AG04450 (cell line): Measurements from ENCODE around the gene MN1. TPM values are rescaled to one million over a fixed set of nuclear protein-coding genes. Genes with fewer than 3 reads are reported as not detected.

Experiments used
- CTCF ChIA-PET: fragments of 300-600, 350-600 bp; formaldehyde crosslinking; extraction: SDS; loops from one replicate; lab custom pipeline; 2022; ENCODE audit warnings: antibody characterized with exemption, inconsistent platforms; lab: Charles Lee
- POLR2A ChIA-PET: fragments of 350-600 bp; formaldehyde crosslinking; extraction: SDS; loops from one replicate; lab custom pipeline; 2021; ENCODE audit warnings: antibody characterized with exemption, inconsistent platforms; lab: Yijun Ruan, JAX
- DNase-seq: peaks from one replicate; pipeline ENCODE4 v3.0.0-alpha.2; 2011; ENCODE audit warnings: low read depth, low spot score
- H3K27ac ChIP-seq: one replicate; pipeline ENCODE4 v1.5.1; 2012; ENCODE audit warnings: low read depth, low read length, control low read depth
- H3K27me3 ChIP-seq: one replicate; pipeline ENCODE4 v1.6.0; 2012; ENCODE audit warnings: low read length; ENCODE audit not compliant: control insufficient read depth, insufficient read depth
- H3K4me3 ChIP-seq: 2 replicates; pipeline ENCODE4 v1.5.1; 2011; ENCODE audit warnings: mild to moderate bottlenecking, low read depth, low read length, control low read depth
- H3K9me3 ChIP-seq: 2 replicates; pipeline ENCODE4 v1.5.1; 2012; ENCODE audit warnings: low read length; ENCODE audit not compliant: control insufficient read depth, insufficient read depth
- polyA plus RNA-seq: library from polyadenylated mRNA; depleted of rRNA; stranded (reverse); fragments of >200 nt; gene quantifications from 2 replicates; pipeline ENCODE4 v1.2.3, GENCODE V29; 2011
- TF ChIP-seq, protein P1 (sequence below): IDR thresholded peaks from 2 replicates; pipeline ENCODE4 v1.5.1; 2011; ENCODE audit warnings: low read depth, low read length, control low read depth, inconsistent platforms

Gene MN1
- polyA plus RNA-seq, 1 experiment: 2.7 TPM

DNA sequence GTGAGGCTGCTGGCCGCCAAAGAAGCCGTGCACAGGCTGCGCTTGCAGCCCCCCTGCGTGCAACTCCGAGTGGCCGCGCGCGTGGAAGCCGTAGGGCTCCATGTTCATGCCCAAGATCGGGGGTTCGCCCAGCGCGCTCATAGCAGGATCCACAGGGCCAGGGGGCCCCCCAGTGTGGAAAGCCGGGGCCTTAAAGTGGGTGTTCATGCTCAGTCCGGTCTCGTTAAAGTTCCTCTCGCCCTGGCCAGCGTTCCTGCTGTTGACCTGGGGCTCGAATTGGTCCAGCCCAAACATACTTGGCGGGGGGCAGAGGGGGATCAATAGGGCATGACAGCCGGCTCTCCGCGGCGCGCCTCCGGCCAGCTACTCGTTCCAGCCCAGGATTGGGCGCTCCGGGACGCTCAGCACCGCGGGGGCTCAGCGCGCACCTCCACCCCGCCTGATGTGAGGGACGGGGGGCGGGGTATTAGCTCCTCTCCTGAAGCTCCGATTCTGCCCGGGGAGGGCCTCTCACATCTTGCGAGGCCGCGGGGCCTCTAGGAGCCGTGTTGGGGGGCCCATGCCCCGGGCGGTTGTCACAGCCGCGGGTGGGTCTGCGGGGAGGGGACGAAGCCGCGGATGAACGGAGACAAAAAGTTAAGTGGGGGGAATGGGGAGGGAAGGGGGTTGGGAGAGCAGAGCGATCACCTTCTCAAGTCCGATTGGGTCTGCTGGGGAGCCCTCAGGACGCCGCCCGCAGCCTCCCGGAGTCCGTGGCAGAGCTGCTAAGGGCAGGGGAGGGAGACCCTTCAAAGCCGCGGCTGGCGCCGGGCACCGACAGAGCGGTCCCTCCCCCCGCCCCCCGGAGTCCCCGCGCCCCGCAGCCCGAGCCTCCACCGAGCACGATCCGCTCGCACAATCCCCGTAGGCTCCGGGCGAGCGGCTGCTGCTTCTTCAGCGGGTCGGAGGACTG lies 1.0 kb downstream of the MN1 start:
- peaks cover 32% of the 10 kb centered on the region for H3K9me3 ChIP-seq
- H3K27ac ChIP-seq: no peak overlapping the region
- ChIA-PET CTCF (interaction anchor here (0.7 kb wide), 1 partner anchor 1046 kb away, joined by 8 read pairs; no protein-coding TSS in a partner anchor), POLR2A (no interaction called here)
- TF ChIP-seq, protein P1, sequence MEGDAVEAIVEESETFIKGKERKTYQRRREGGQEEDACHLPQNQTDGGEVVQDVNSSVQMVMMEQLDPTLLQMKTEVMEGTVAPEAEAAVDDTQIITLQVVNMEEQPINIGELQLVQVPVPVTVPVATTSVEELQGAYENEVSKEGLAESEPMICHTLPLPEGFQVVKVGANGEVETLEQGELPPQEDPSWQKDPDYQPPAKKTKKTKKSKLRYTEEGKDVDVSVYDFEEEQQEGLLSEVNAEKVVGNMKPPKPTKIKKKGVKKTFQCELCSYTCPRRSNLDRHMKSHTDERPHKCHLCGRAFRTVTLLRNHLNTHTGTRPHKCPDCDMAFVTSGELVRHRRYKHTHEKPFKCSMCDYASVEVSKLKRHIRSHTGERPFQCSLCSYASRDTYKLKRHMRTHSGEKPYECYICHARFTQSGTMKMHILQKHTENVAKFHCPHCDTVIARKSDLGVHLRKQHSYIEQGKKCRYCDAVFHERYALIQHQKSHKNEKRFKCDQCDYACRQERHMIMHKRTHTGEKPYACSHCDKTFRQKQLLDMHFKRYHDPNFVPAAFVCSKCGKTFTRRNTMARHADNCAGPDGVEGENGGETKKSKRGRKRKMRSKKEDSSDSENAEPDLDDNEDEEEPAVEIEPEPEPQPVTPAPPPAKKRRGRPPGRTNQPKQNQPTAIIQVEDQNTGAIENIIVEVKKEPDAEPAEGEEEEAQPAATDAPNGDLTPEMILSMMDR: no peak
- no peak for DNase-seq
- H3K4me3 ChIP-seq: peak overlapping the region; percentile 81
- H3K27me3 ChIP-seq: peaks cover 23% of the 10 kb centered on the region

DNA sequence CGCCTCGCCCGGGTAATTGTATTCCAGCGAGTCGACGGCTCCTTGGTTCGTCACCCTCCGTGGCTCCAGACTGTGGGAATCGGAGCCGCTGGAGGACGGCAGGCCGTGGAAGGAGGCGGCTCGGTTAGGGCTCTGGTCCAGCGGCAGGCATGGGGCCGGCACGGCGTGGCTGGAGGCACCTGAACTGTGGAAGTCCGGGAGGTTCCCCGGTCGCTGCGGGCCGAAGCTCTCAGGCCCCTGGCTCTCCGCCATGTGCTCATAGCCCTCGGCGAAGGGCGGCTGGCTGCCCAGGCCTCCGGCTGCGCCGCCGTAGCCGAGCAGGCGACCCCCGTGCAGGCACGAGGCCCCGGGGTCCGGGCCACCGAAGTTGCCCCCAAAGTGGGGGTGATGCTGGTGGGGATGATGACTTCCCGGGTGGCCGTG lies 1.7 kb downstream of the MN1 start:
- CTCF ChIA-PET: interaction anchor here (0.7 kb wide), 1 partner anchor 1045 kb away, joined by 8 read pairs; no protein-coding TSS in a partner anchor
- POLR2A ChIA-PET: no interaction called here
- no peak for DNase-seq

DNA sequence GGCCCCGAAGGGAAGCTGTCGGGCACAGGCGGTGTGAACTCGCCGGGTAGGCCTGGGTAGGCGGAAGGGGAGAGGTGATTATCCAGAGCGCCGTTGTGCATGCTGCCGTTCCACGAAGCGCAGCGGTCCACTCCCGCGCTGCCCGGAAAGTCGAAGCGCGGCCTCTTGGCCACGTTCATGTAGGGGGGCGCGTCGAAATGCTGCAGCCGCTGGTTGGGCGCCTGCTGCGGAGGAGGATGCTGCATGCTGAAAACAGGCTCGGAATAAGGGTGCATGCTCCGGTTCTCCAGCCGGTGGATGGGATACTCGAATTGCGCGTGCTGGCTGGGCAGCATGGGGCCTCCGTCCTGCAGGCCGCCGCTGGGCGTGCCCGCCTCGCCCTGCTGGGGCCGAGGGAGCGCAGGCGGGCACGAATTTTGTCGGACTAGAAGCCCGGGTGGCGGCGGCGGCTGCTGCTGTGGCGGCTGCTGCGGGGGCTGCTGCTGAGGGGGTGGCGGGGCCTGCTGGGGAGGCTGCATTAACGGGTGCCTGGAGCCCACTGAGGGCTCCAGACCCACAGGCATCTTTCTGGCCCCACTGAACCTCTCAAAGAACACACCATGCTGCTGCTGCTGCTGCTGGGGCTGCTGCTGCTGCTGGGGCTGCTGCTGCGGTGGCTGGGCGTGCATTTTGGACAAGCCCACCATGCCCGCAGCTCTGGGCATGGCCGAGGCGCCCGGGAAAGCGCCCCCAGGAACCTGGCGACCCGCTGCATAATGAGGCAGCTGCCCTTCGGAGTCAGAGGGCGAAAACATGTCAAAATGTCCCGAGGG lies 2.3 kb downstream of the MN1 start:
- no peak for DNase-seq
- no peak overlapping the region for H3K27ac ChIP-seq
- peaks cover 23% of the 10 kb centered on the region for H3K27me3 ChIP-seq
- H3K9me3 ChIP-seq: peaks cover 32% of the 10 kb centered on the region
- ChIA-PET CTCF (no interaction called here), POLR2A (no interaction called here)
- TF ChIP-seq, protein P1: no peak
- H3K4me3 ChIP-seq: peak overlapping the region; percentile 81

More for the DNA sequence above, 1.7 kb downstream of the MN1 start:
- Histone ChIP-seq H3K27me3 (peaks cover 23% of the 10 kb centered on the region), H3K27ac (no peak overlapping the region), H3K4me3 (peak overlapping the region; percentile 81), H3K9me3 (peaks cover 32% of the 10 kb centered on the region)
- TF ChIP-seq, protein P1: no peak

DNA sequence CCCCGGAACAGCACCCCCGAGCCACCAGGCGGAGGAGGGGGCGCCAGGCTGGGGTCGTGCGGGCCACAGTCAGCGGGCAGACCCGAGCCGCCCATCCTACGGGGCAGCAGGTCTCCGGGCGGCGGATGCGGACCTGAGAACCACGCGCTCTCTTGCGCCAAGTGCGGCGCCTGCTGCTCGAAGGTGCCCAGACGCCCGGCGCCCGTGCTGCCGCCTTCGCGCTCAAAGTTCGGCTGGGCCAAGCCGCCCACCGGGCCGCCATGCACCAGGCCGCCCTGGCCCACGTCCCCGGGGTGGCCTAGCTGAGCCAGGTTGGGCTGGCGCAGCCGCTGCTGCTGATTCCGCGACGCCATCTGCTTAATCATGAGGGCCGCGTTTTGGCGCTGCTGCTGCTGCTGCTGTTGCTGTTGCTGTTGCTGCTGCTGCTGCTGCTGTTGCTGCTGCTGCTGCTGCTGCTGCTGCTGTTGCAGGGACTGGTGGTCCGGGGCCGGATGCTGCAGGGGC lies 3.0 kb downstream of the MN1 start:
- TF ChIP-seq, protein P1: no peak
- H3K27ac ChIP-seq: no peak overlapping the region
- peaks cover 23% of the 10 kb centered on the region for H3K27me3 ChIP-seq
- no peak for DNase-seq
- ChIA-PET POLR2A (no interaction called here), CTCF (no interaction called here)
- peaks cover 32% of the 10 kb centered on the region for H3K9me3 ChIP-seq
- 0 out of 2 replicates have a peak overlapping the region, but pooled peaks have one; percentile 25 for H3K4me3 ChIP-seq
